GM23338 (cell line): ENCODE results near the gene MCUB. TPM values are rescaled to one million over a fixed set of nuclear protein-coding genes. Genes with fewer than 3 reads are reported as not detected.

Experiments used
- ATAC-seq: fragments of 200-7000 bp; cut with Tn5 transposase; 3 replicates; pipeline ENCODE4 v1.9.1; 2020
- DNase-seq: peaks from one replicate; pipeline ENCODE4 v3.0.0-alpha.2; 2015; ENCODE audit warnings: low spot score
- H2AFZ ChIP-seq: fragments of 200-600 bp; sonication (generic); 2 replicates; pipeline ENCODE4 v1.8.0; 2016; ENCODE audit warnings: antibody characterized with exemption, mild to moderate bottlenecking, moderate library complexity
- H3F3A ChIP-seq: fragments of 200-600 bp; sonication (generic); replicated peaks from 2 replicates; pipeline ENCODE4 v1.8.0; 2017; ENCODE audit warnings: antibody characterized with exemption, mixed run types, low read depth
- H3K27ac ChIP-seq: fragments of 200-600 bp; sonication (generic); 2 replicates; pipeline ENCODE4 v1.6.1; 2016; ENCODE audit warnings: low read depth
- H3K27me3 ChIP-seq: fragments of 200-600 bp; sonication (generic); 2 replicates; pipeline ENCODE4 v1.8.0; 2016; ENCODE audit warnings: mild to moderate bottlenecking, mixed run types, moderate library complexity; ENCODE audit not compliant: insufficient read depth
- H3K36me3 ChIP-seq: fragments of 200-600 bp; sonication (generic); 2 replicates; pipeline ENCODE4 v1.8.0; 2016; ENCODE audit warnings: mild to moderate bottlenecking; ENCODE audit not compliant: insufficient read depth
- H3K4me1 ChIP-seq: fragments of 200-600 bp; sonication (generic); 2 replicates; pipeline ENCODE4 v1.8.0; 2016; ENCODE audit warnings: mild to moderate bottlenecking, moderate library complexity; ENCODE audit not compliant: insufficient read depth
- H3K4me2 ChIP-seq: fragments of 200-600 bp; sonication (generic); 2 replicates; pipeline ENCODE4 v1.7.1; 2017; ENCODE audit warnings: mixed run types
- H3K4me3 ChIP-seq: fragments of 200-600 bp; sonication (generic); 2 replicates; pipeline ENCODE4 v1.6.1; 2016; ENCODE audit warnings: mixed run types
- H3K79me2 ChIP-seq: fragments of 200-600 bp; sonication (generic); replicated peaks from 2 replicates; pipeline ENCODE4 v1.8.0; 2017; ENCODE audit warnings: mild to moderate bottlenecking; ENCODE audit not compliant: insufficient read depth
- H3K9me2 ChIP-seq: fragments of 200-600 bp; sonication (generic); 2 replicates; pipeline ENCODE4 v1.8.0; 2017; ENCODE audit not compliant: insufficient read depth
- H4K20me1 ChIP-seq: fragments of 200-600 bp; sonication (generic); replicated peaks from 2 replicates; pipeline ENCODE4 v1.8.0; 2017; ENCODE audit warnings: mild to moderate bottlenecking; ENCODE audit not compliant: insufficient read depth
- H3K27ac Mint-ChIP-seq: 2 replicates; pipeline ENCODE4 v1.8.0; 2020; ENCODE audit warnings: inconsistent platforms, mild to moderate bottlenecking, moderate library complexity, mixed read lengths
- H3K27me3 Mint-ChIP-seq: 3 replicates; pipeline ENCODE4 v1.8.0; 2022; ENCODE audit warnings: low read depth, mild to moderate bottlenecking, moderate library complexity, mixed read lengths, inconsistent platforms; ENCODE audit not compliant: insufficient read depth, poor library complexity
- H3K36me3 Mint-ChIP-seq: 3 replicates; pipeline ENCODE4 v1.8.0; 2021; ENCODE audit warnings: low read depth, mild to moderate bottlenecking, inconsistent platforms, moderate library complexity, mixed read lengths
- H3K4me1 Mint-ChIP-seq: 3 replicates; pipeline ENCODE4 v1.8.0; 2020; ENCODE audit warnings: mild to moderate bottlenecking, inconsistent platforms, mixed read lengths
- H3K4me3 Mint-ChIP-seq: 3 replicates; pipeline ENCODE4 v1.8.0; 2021; ENCODE audit warnings: moderate library complexity, mild to moderate bottlenecking, inconsistent platforms, mixed read lengths
- H3K9me3 Mint-ChIP-seq: 3 replicates; pipeline ENCODE4 v1.8.0; 2020; ENCODE audit warnings: moderate library complexity, mild to moderate bottlenecking, inconsistent platforms, mixed read lengths
- CREB1 ChIP-seq: fragments of 250-450 bp; sonication (Bioruptor Pico); IDR thresholded peaks from 2 replicates; pipeline ENCODE4 v1.5.0; 2020; ENCODE audit warnings: low read depth, mild to moderate bottlenecking, moderate library complexity
- EZH2 ChIP-seq: fragments of 200-600 bp; sonication (generic); IDR thresholded peaks from one replicate; pipeline ENCODE4 v1.8.0; 2017; ENCODE audit warnings: antibody characterized with exemption, mild to moderate bottlenecking, low read depth; ENCODE audit not compliant: unreplicated experiment
- EZH2phosphoT487 ChIP-seq: fragments of 200-600 bp; sonication (generic); IDR thresholded peaks from one replicate; pipeline ENCODE4 v1.8.1; 2018; ENCODE audit warnings: antibody characterized with exemption; ENCODE audit not compliant: unreplicated experiment
- JUNB ChIP-seq: IDR thresholded peaks from one replicate; pipeline ENCODE4 v1.6.1; 2016; ENCODE audit warnings: antibody characterized with exemption; ENCODE audit not compliant: unreplicated experiment
- POLR2AphosphoS5 ChIP-seq: IDR thresholded peaks from 2 replicates; pipeline ENCODE4 v1.6.1; 2016; ENCODE audit warnings: antibody characterized with exemption, low read depth
- STAT1 ChIP-seq: IDR thresholded peaks from one replicate; pipeline ENCODE4 v1.6.1; 2016; ENCODE audit warnings: antibody characterized with exemption; ENCODE audit not compliant: unreplicated experiment
- polyA plus RNA-seq: library from polyadenylated mRNA; unstranded; fragments of >200 nt; fragmentation: Nextera tagmentation; extraction: Ambion mirVana; gene quantifications from 2 replicates; pipeline ENCODE4 v1.2.1, GENCODE V29; 2016
- total RNA-seq: library from RNA; depleted of rRNA; stranded (reverse); fragments of >200 nt; shearing (Covaris generic); gene quantifications from 2 replicates; pipeline ENCODE4 v1.2.3, GENCODE V29; 2014
- TF ChIP-seq, protein P1 (sequence below): IDR thresholded peaks from one replicate; pipeline ENCODE4 v1.6.1; 2018; ENCODE audit warnings: antibody characterized with exemption; ENCODE audit not compliant: unreplicated experiment
- TF ChIP-seq, protein P2 (sequence below): IDR thresholded peaks from 2 replicates; pipeline ENCODE4 v1.6.1; 2016; ENCODE audit warnings: antibody characterized with exemption
- TF ChIP-seq, protein P3 (sequence below), 2 experiments: fragments of 200-600 bp in 1 of 2; sonication (generic) in 1 of 2; conservative IDR thresholded peaks; 2 replicates each; pipeline versions ENCODE4 v1.5.1 to v1.6.1; 2016 to 2017; ENCODE audit warnings: antibody characterized with exemption in 2 of 2, low read depth in 2 of 2, mild to moderate bottlenecking in 2 of 2, moderate library complexity in 1 of 2
- TF ChIP-seq, protein P4 (sequence below): fragments of 250-450 bp; sonication (Bioruptor Pico); IDR thresholded peaks from 2 replicates; pipeline ENCODE4 v1.5.0; 2020; ENCODE audit warnings: mild to moderate bottlenecking, moderate library complexity

MCUB gene
- total and polyA plus RNA-seq, 2 experiments from 2014 or later: 21.7 to 97.9 TPM

DNA sequence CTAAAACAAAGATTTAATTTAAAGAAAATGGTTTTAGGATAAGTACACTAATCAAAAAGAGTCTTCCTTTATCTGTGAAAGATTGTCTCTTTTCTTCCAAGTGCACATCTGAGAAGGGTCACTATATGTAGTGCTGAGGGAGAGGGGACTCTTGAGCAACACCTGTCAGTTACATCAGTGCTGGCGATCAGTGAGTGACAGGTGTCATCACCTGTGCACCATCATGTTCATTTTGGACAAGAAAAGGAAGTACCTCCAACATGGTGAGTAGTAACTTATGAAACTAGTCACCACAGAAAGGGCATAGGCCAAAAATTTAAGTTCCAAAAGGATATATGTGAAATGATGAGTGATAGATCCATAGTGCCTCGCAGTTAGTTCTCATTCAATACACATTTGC, 55.7 kb downstream of the MCUB start (continued):
- TF ChIP-seq, protein P1, sequence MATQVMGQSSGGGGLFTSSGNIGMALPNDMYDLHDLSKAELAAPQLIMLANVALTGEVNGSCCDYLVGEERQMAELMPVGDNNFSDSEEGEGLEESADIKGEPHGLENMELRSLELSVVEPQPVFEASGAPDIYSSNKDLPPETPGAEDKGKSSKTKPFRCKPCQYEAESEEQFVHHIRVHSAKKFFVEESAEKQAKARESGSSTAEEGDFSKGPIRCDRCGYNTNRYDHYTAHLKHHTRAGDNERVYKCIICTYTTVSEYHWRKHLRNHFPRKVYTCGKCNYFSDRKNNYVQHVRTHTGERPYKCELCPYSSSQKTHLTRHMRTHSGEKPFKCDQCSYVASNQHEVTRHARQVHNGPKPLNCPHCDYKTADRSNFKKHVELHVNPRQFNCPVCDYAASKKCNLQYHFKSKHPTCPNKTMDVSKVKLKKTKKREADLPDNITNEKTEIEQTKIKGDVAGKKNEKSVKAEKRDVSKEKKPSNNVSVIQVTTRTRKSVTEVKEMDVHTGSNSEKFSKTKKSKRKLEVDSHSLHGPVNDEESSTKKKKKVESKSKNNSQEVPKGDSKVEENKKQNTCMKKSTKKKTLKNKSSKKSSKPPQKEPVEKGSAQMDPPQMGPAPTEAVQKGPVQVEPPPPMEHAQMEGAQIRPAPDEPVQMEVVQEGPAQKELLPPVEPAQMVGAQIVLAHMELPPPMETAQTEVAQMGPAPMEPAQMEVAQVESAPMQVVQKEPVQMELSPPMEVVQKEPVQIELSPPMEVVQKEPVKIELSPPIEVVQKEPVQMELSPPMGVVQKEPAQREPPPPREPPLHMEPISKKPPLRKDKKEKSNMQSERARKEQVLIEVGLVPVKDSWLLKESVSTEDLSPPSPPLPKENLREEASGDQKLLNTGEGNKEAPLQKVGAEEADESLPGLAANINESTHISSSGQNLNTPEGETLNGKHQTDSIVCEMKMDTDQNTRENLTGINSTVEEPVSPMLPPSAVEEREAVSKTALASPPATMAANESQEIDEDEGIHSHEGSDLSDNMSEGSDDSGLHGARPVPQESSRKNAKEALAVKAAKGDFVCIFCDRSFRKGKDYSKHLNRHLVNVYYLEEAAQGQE: no peak
- TF ChIP-seq, protein P2, sequence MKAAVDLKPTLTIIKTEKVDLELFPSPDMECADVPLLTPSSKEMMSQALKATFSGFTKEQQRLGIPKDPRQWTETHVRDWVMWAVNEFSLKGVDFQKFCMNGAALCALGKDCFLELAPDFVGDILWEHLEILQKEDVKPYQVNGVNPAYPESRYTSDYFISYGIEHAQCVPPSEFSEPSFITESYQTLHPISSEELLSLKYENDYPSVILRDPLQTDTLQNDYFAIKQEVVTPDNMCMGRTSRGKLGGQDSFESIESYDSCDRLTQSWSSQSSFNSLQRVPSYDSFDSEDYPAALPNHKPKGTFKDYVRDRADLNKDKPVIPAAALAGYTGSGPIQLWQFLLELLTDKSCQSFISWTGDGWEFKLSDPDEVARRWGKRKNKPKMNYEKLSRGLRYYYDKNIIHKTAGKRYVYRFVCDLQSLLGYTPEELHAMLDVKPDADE: no peak
- TF ChIP-seq STAT1 (no peak), POLR2AphosphoS5 (no peak), EZH2 (no peak), CREB1 (CRISPR knock-in tag) (no peak)
- TF ChIP-seq, protein P3, sequence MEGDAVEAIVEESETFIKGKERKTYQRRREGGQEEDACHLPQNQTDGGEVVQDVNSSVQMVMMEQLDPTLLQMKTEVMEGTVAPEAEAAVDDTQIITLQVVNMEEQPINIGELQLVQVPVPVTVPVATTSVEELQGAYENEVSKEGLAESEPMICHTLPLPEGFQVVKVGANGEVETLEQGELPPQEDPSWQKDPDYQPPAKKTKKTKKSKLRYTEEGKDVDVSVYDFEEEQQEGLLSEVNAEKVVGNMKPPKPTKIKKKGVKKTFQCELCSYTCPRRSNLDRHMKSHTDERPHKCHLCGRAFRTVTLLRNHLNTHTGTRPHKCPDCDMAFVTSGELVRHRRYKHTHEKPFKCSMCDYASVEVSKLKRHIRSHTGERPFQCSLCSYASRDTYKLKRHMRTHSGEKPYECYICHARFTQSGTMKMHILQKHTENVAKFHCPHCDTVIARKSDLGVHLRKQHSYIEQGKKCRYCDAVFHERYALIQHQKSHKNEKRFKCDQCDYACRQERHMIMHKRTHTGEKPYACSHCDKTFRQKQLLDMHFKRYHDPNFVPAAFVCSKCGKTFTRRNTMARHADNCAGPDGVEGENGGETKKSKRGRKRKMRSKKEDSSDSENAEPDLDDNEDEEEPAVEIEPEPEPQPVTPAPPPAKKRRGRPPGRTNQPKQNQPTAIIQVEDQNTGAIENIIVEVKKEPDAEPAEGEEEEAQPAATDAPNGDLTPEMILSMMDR (conservative IDR thresholded peaks at IDR 0.05; ENCODE audit: low read depth in 2 of 2): no peak

DNA sequence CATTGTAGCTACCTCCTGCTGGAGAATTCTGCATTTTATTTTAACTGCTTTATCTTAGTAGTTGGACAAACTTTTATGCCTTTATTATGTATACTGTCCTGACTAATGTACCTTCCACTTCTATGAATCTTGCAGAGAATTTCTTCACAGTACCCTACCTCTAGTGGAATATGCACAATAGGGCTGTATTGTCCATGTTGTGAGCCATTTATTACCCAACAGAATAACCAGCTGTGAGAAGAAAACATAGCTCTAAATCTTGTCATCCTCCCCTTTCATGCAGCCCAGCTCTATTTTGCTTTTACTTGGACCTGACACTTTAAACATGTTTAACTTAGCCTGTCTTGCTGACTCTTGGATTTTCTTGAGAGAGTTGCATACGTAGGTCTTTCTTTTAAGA, 56.2 kb downstream of the MCUB start:
- Histone ChIP-seq H2AFZ (no peak overlapping the region), H3K79me2 (no peaks in the 10 kb centered on the region; the same call in 1 of the 2 replicates), H3K9me2 (no peaks in the 10 kb centered on the region), H3K4me3 (no peak overlapping the region), H3K4me2 (no peak overlapping the region), H3K4me1 (peaks cover 16% of the 10 kb centered on the region), H3K27ac (no peak overlapping the region), H4K20me1 (no peaks in the 10 kb centered on the region), H3K27me3 (no peaks in the 10 kb centered on the region), H3F3A (no peaks in the 10 kb centered on the region), H3K36me3 (no peaks in the 10 kb centered on the region)
- no peak for DNase-seq
- Mint-ChIP-seq H3K4me1 (peaks cover 11% of the 10 kb centered on the region), H3K4me3 (no peak overlapping the region), H3K36me3 (no peaks in the 10 kb centered on the region), H3K27me3 (peaks cover 3% of the 10 kb centered on the region), H3K27ac (no peak overlapping the region), H3K9me3 (no peaks in the 10 kb centered on the region)
- no peak for ATAC-seq
- TF ChIP-seq STAT1 (no peak), EZH2phosphoT487 (no peak), JUNB (no peak)
- TF ChIP-seq, protein P4, sequence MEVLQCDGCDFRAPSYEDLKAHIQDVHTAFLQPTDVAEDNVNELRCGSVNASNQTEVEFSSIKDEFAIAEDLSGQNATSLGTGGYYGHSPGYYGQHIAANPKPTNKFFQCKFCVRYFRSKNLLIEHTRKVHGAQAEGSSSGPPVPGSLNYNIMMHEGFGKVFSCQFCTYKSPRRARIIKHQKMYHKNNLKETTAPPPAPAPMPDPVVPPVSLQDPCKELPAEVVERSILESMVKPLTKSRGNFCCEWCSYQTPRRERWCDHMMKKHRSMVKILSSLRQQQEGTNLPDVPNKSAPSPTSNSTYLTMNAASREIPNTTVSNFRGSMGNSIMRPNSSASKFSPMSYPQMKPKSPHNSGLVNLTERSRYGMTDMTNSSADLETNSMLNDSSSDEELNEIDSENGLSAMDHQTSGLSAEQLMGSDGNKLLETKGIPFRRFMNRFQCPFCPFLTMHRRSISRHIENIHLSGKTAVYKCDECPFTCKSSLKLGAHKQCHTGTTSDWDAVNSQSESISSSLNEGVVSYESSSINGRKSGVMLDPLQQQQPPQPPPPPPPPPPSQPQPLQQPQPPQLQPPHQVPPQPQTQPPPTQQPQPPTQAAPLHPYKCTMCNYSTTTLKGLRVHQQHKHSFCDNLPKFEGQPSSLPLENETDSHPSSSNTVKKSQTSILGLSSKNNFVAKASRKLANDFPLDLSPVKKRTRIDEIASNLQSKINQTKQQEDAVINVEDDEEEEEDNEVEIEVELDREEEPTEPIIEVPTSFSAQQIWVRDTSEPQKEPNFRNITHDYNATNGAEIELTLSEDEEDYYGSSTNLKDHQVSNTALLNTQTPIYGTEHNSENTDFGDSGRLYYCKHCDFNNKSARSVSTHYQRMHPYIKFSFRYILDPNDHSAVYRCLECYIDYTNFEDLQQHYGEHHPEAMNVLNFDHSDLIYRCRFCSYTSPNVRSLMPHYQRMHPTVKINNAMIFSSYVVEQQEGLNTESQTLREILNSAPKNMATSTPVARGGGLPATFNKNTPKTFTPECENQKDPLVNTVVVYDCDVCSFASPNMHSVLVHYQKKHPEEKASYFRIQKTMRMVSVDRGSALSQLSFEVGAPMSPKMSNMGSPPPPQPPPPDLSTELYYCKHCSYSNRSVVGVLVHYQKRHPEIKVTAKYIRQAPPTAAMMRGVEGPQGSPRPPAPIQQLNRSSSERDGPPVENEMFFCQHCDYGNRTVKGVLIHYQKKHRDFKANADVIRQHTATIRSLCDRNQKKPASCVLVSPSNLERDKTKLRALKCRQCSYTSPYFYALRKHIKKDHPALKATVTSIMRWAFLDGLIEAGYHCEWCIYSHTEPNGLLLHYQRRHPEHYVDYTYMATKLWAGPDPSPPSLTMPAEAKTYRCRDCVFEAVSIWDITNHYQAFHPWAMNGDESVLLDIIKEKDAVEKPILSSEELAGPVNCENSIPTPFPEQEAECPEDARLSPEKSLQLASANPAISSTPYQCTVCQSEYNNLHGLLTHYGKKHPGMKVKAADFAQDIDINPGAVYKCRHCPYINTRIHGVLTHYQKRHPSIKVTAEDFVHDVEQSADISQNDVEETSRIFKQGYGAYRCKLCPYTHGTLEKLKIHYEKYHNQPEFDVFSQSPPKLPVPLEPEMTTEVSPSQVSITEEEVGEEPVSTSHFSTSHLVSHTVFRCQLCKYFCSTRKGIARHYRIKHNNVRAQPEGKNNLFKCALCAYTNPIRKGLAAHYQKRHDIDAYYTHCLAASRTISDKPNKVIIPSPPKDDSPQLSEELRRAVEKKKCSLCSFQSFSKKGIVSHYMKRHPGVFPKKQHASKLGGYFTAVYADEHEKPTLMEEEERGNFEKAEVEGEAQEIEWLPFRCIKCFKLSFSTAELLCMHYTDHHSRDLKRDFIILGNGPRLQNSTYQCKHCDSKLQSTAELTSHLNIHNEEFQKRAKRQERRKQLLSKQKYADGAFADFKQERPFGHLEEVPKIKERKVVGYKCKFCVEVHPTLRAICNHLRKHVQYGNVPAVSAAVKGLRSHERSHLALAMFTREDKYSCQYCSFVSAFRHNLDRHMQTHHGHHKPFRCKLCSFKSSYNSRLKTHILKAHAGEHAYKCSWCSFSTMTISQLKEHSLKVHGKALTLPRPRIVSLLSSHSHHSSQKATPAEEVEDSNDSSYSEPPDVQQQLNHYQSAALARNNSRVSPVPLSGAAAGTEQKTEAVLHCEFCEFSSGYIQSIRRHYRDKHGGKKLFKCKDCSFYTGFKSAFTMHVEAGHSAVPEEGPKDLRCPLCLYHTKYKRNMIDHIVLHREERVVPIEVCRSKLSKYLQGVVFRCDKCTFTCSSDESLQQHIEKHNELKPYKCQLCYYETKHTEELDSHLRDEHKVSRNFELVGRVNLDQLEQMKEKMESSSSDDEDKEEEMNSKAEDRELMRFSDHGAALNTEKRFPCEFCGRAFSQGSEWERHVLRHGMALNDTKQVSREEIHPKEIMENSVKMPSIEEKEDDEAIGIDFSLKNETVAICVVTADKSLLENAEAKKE (CRISPR knock-in tag): no peak
- TF ChIP-seq, protein P3 (conservative IDR thresholded peaks at IDR 0.05; ENCODE audit: low read depth in 2 of 2): no peak
